ACC112 (cell line): Measurements from ENCODE around the gene RNLS.
A peak's percentile ranks its signal among the peaks of the same experiment; 100 is the strongest.
"Not testable (repeated sequence)": the region's sequence is repeated elsewhere in the genome, so short reads cannot be mapped to it uniquely, and the experiment has no call there.

Experiments used
- H2AFZ ChIP-seq: fragments of 200-600 bp; sonication (generic); one replicate; pipeline ENCODE4 v1.6.0; 2017; ENCODE audit warnings: antibody characterized with exemption, low read length; ENCODE audit not compliant: unreplicated experiment
- H3K27ac ChIP-seq: fragments of 200-600 bp; sonication (generic); 2 replicates; pipeline ENCODE4 v1.5.1; 2014; ENCODE audit warnings: low read depth, mild to moderate bottlenecking, antibody characterized with exemption, low read length, moderate library complexity
- H3K27me3 ChIP-seq: fragments of 200-600 bp; sonication (generic); 2 replicates; pipeline ENCODE4 v1.6.1; 2014; ENCODE audit warnings: mild to moderate bottlenecking, antibody characterized with exemption, low read length, moderate library complexity, mixed read lengths; ENCODE audit not compliant: insufficient read depth
- H3K36me3 ChIP-seq: fragments of 200-600 bp; sonication (generic); 2 replicates; pipeline ENCODE4 v1.6.1; 2016; ENCODE audit warnings: mild to moderate bottlenecking, antibody characterized with exemption, low read length, moderate library complexity, mixed read lengths; ENCODE audit not compliant: insufficient read depth
- H3K4me1 ChIP-seq: fragments of 200-600 bp; sonication (generic); one replicate; pipeline ENCODE4 v1.6.1; 2016; ENCODE audit warnings: low read length, mixed read lengths; ENCODE audit not compliant: insufficient read depth, unreplicated experiment, control insufficient read depth
- H3K4me3 ChIP-seq: fragments of 200-600 bp; sonication (generic); 2 replicates; pipeline ENCODE4 v1.5.1; 2014; ENCODE audit warnings: mild to moderate bottlenecking, low read depth, low read length
- H3K79me2 ChIP-seq: fragments of 200-600 bp; sonication (generic); one replicate; pipeline ENCODE4 v1.6.0; 2016; ENCODE audit warnings: low read length; ENCODE audit not compliant: control insufficient read depth, unreplicated experiment, insufficient read depth

The RNLS gene

GRCh38 chr10:88499569-88500470 lies 83.3 kb downstream of the RNLS start:
- H2AFZ ChIP-seq, result peak overlapping the region; percentile 52
- peak overlapping the region; percentile 34; the same call in 1 of the 2 replicates for H3K4me3 ChIP-seq
- H3K27me3 ChIP-seq, result no peaks in the 10 kb centered on the region
- no peaks in the 10 kb centered on the region for H3K36me3 ChIP-seq
- H3K27ac ChIP-seq, result peak overlapping the region; percentile 60
- peaks cover 29% of the 10 kb centered on the region for H3K4me1 ChIP-seq
- H3K79me2 ChIP-seq, result no peaks in the 10 kb centered on the region

GRCh38 chr10:88497913-88498312 lies 85.2 kb downstream of the RNLS start:
- Histone ChIP-seq H2AFZ (no peak overlapping the region), H3K36me3 (no peaks in the 10 kb centered on the region), H3K79me2 (no peaks in the 10 kb centered on the region), H3K27ac (no peak overlapping the region), H3K4me3 (no peak overlapping the region), H3K27me3 (no peaks in the 10 kb centered on the region), H3K4me1 (peaks cover 43% of the 10 kb centered on the region)

GRCh38 chr10:88494537-88494936 lies 88.6 kb downstream of the RNLS start:
- Histone ChIP-seq H3K79me2 (no peaks in the 10 kb centered on the region), H3K4me1 (peaks cover 28% of the 10 kb centered on the region), H3K4me3 (no peak overlapping the region), H3K27me3 (no peaks in the 10 kb centered on the region), H3K36me3 (no peaks in the 10 kb centered on the region), H3K27ac (no peak overlapping the region), H2AFZ (no peak overlapping the region)

GRCh38 chr10:88493691-88494483 lies 89.2 kb downstream of the RNLS start:
- H3K4me1 ChIP-seq, result peaks cover 25% of the 10 kb centered on the region
- H3K36me3 ChIP-seq, result no peaks in the 10 kb centered on the region
- H3K4me3 ChIP-seq, result no peak overlapping the region
- H3K79me2 ChIP-seq, result no peaks in the 10 kb centered on the region
- peak overlapping the region; percentile 59 for H2AFZ ChIP-seq
- no peaks in the 10 kb centered on the region for H3K27me3 ChIP-seq
- 0 out of 2 replicates have a peak overlapping the region, but pooled peaks have one; percentile 15 for H3K27ac ChIP-seq

- Histone ChIP-seq H2AFZ (no peak overlapping the region), H3K4me3 (no peak overlapping the region), H3K79me2 (no peaks in the 10 kb centered on the region), H3K4me1 (peaks cover 15% of the 10 kb centered on the region), H3K27me3 (no peaks in the 10 kb centered on the region), H3K36me3 (no peaks in the 10 kb centered on the region), H3K27ac (no peak overlapping the region)
Observed at GRCh38 chr10:88491314-88491713, 91.8 kb downstream of the RNLS start.

GRCh38 chr10:88490231-88490980 lies 92.7 kb downstream of the RNLS start:
- Histone ChIP-seq H3K27ac (no peak overlapping the region), H3K4me3 (no peak overlapping the region), H3K27me3 (no peaks in the 10 kb centered on the region), H3K4me1 (peaks cover 15% of the 10 kb centered on the region), H3K79me2 (no peaks in the 10 kb centered on the region), H2AFZ (no peak overlapping the region), H3K36me3 (no peaks in the 10 kb centered on the region)

DNA sequence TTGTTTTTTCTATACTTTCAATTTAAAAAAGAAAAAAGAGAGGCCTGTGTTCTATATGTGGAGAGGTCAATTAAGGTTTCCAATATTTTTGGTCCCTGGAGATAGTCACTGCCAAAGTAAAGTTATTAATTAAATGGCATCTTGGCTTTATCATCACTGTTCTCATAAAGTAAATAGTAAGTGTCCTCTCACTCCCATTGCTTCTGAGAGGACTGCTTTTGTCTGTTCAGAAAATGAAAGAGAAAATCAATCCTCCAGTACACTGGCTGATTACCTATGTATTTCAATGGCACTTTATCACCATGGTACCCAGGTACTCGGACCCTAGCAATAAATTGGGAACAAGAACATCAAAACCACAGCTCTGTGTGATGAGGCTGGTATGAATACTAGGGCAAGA lies 94.0 kb downstream of the RNLS start:
- no peaks in the 10 kb centered on the region for H3K27me3 ChIP-seq
- H3K79me2 ChIP-seq, result no peaks in the 10 kb centered on the region
- no peak overlapping the region for H2AFZ ChIP-seq
- no peak overlapping the region for H3K4me3 ChIP-seq
- H3K27ac ChIP-seq, result no peak overlapping the region
- H3K36me3 ChIP-seq, result no peaks in the 10 kb centered on the region
- H3K4me1 ChIP-seq, result peaks cover 10% of the 10 kb centered on the region

- H3K4me1 ChIP-seq, H3K27ac ChIP-seq: not testable (repeated sequence)
Observed at GRCh38 chr10:88486816-88487215, 96.3 kb downstream of the RNLS start.

DNA sequence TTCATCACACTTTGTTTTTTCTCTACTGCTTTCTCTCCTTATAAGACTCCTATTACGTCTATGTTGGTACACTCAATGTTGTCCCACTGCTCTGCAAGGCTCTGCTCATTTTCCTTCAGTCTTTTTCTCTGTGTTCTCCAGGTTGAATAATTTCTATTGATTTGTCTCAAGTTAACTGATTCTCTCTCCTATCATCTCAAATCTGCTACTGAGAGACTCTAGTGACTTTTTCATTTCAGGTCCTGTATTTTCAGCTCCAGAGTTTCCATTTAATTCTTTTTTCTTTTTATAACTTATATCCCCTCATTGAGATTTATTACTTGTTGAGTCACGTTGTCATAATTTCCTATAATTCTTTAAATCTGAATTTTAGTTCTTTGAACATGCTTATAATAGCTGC lies 100.9 kb downstream of the RNLS start:
- Histone ChIP-seq H2AFZ (no peak overlapping the region), H3K36me3 (no peaks in the 10 kb centered on the region), H3K4me3 (no peak overlapping the region), H3K27ac (no peak overlapping the region), H3K27me3 (no peaks in the 10 kb centered on the region), H3K79me2 (no peaks in the 10 kb centered on the region), H3K4me1 (no peaks in the 10 kb centered on the region)

More at GRCh38 chr10:88486816-88487215, 96.3 kb downstream of the RNLS start:
- H3K79me2 ChIP-seq, H3K4me3 ChIP-seq, H3K27me3 ChIP-seq, H2AFZ ChIP-seq, H3K36me3 ChIP-seq: not testable (repeated sequence)

- Histone ChIP-seq H3K27me3 (no peaks in the 10 kb centered on the region), H3K36me3 (no peaks in the 10 kb centered on the region), H3K4me3 (no peak overlapping the region), H3K27ac (no peak overlapping the region), H3K79me2 (no peaks in the 10 kb centered on the region), H3K4me1 (no peaks in the 10 kb centered on the region), H2AFZ (no peak overlapping the region)
Observed at GRCh38 chr10:88478256-88478655, 104.9 kb downstream of the RNLS start.
